ENCODE results near the gene ITGA2B.

Gene ITGA2B

DNA sequence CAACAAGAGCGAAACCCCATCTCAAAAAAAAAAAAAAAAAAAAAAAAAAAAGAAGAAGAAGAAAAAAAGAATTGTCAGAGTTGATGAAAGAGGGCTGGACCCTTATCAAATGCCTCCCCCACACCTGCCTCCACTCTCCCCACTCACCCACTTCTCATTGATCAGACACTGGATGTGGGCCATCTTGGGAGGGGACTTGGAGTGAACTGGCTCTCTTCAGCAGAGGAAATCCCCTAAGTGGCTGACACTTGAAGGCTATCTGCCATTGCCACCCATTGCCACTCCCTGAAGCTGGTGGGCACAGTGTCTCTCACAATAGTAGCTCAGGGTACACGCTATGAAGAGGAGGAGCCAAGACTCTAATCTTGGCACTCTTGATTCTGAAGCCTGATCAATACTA, 1.6 kb downstream of the ITGA2B start:
- TF ChIP-seq TOX (CRISPR knock-in tag; IDR thresholded peaks at IDR 0.05; ENCODE audit: borderline replicate concordance) (no peak), ZNF565 (CRISPR knock-in tag; conservative IDR thresholded peaks at IDR 0.05; ENCODE audit: low read depth) (no peak), ESRRG (CRISPR knock-in tag; IDR thresholded peaks at IDR 0.05) (no peak), ZC3H10 (CRISPR knock-in tag; IDR thresholded peaks at IDR 0.05) (no peak), ISL1 (CRISPR knock-in tag; IDR thresholded peaks at IDR 0.05) (no peak), ZFP3 (CRISPR knock-in tag; IDR thresholded peaks at IDR 0.05) (no peak), ARNTL (CRISPR knock-in tag; IDR thresholded peaks at IDR 0.05; ENCODE audit: borderline replicate concordance, low read depth) (no peak)
- TF ChIP-seq, protein P1, sequence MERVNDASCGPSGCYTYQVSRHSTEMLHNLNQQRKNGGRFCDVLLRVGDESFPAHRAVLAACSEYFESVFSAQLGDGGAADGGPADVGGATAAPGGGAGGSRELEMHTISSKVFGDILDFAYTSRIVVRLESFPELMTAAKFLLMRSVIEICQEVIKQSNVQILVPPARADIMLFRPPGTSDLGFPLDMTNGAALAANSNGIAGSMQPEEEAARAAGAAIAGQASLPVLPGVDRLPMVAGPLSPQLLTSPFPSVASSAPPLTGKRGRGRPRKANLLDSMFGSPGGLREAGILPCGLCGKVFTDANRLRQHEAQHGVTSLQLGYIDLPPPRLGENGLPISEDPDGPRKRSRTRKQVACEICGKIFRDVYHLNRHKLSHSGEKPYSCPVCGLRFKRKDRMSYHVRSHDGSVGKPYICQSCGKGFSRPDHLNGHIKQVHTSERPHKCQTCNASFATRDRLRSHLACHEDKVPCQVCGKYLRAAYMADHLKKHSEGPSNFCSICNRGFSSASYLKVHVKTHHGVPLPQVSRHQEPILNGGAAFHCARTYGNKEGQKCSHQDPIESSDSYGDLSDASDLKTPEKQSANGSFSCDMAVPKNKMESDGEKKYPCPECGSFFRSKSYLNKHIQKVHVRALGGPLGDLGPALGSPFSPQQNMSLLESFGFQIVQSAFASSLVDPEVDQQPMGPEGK (CRISPR knock-in tag; IDR thresholded peaks at IDR 0.05; ENCODE audit: borderline replicate concordance) = no peak

DNA sequence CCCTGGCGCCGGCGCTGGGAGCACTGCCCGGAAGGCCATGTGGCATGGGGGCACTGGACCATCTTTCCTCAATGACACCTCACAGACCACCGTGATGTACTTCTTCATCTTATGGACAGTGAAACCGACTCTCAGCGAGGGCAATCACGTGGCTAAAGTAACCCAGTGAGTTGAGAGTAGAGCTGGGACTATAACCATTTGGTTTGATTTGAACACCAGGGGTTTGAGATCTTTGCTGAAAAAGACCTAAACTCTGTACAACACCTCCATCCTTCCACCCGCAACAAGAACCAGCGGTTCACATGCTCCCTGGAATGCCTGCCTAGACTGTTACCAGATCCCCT, 3.3 kb downstream of the ITGA2B start:
- ATAC-seq = no peak
- TF ChIP-seq OSR1 (CRISPR knock-in tag; IDR thresholded peaks at IDR 0.05) = no peak
- no peak for TF ChIP-seq ZNF565 (CRISPR knock-in tag; conservative IDR thresholded peaks at IDR 0.05; ENCODE audit: low read depth)
- TF ChIP-seq PPARA (CRISPR knock-in tag; IDR thresholded peaks at IDR 0.05; ENCODE audit: borderline replicate concordance) = no peak
- TF ChIP-seq ISL1 (CRISPR knock-in tag; IDR thresholded peaks at IDR 0.05) = no peak
- no peak for TF ChIP-seq ESRRG (CRISPR knock-in tag; IDR thresholded peaks at IDR 0.05)

More for the DNA sequence above, 1.6 kb downstream of the ITGA2B start:
- no peak for ATAC-seq

DNA sequence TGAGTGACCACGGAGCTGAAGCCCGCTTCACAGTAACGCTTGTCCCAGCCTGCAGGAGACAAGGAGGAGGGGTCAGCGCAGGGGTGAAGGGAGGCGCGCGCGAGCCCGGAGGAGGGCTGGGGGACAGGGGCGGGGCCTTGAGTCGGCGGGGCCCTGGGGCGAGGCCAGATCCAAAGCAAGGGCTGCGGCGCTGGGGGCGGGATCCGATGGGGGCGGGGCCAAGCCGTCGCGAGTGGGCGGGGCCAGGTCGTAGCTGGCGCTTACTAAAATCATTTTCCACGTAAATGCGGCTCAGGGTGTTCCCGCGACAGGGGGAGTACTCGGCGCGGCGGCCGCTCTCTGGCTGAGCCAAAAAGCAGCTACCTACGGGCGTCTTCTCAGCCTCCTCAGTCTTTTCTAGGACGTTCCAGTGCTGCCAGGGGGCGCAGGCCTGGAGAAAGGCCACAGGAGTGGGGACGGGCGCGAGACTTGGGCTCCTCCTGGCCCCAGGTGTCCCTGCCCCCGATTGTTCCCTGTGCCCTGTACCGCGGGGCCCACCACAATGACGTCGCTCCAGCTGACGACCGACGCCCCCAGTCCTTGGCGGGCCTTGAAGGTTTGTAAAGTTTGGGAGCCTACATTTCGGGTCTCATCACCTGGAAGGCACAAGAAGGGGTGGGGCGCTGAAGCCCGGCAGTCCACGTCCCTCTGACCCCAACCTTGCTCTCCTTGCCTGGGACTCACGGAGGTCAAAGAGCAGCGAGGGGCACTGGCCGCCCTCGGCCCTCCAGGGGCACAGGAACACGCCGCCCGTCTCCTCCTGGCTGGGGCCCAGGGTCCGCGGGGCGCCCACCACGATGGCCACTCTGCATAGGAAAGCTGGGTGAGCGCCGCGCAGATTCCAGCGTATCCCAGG, 3.9 kb downstream of the ITGA2B start:
- peak; percentile 87 for ATAC-seq
- TF ChIP-seq, protein P2, sequence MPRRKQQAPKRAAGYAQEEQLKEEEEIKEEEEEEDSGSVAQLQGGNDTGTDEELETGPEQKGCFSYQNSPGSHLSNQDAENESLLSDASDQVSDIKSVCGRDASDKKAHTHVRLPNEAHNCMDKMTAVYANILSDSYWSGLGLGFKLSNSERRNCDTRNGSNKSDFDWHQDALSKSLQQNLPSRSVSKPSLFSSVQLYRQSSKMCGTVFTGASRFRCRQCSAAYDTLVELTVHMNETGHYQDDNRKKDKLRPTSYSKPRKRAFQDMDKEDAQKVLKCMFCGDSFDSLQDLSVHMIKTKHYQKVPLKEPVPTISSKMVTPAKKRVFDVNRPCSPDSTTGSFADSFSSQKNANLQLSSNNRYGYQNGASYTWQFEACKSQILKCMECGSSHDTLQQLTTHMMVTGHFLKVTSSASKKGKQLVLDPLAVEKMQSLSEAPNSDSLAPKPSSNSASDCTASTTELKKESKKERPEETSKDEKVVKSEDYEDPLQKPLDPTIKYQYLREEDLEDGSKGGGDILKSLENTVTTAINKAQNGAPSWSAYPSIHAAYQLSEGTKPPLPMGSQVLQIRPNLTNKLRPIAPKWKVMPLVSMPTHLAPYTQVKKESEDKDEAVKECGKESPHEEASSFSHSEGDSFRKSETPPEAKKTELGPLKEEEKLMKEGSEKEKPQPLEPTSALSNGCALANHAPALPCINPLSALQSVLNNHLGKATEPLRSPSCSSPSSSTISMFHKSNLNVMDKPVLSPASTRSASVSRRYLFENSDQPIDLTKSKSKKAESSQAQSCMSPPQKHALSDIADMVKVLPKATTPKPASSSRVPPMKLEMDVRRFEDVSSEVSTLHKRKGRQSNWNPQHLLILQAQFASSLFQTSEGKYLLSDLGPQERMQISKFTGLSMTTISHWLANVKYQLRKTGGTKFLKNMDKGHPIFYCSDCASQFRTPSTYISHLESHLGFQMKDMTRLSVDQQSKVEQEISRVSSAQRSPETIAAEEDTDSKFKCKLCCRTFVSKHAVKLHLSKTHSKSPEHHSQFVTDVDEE (CRISPR knock-in tag; IDR thresholded peaks at IDR 0.05) = no peak
- TF ChIP-seq ARNTL (CRISPR knock-in tag; IDR thresholded peaks at IDR 0.05; ENCODE audit: borderline replicate concordance, low read depth) = no peak
- TF ChIP-seq BACH2 (CRISPR knock-in tag; IDR thresholded peaks at IDR 0.05; ENCODE audit: borderline replicate concordance) = no peak
- no peak for TF ChIP-seq ZNF70 (CRISPR knock-in tag; IDR thresholded peaks at IDR 0.05)
- no peak for TF ChIP-seq ZFP30 (CRISPR knock-in tag; IDR thresholded peaks at IDR 0.05)
- no peak for TF ChIP-seq ZC3H10 (CRISPR knock-in tag; IDR thresholded peaks at IDR 0.05)
- no peak for TF ChIP-seq OSR1 (CRISPR knock-in tag; IDR thresholded peaks at IDR 0.05)
- no peak for TF ChIP-seq ZFP3 (CRISPR knock-in tag; IDR thresholded peaks at IDR 0.05)
- TF ChIP-seq, protein P1 (CRISPR knock-in tag; IDR thresholded peaks at IDR 0.05; ENCODE audit: borderline replicate concordance) = no peak
- TF ChIP-seq, protein P3, sequence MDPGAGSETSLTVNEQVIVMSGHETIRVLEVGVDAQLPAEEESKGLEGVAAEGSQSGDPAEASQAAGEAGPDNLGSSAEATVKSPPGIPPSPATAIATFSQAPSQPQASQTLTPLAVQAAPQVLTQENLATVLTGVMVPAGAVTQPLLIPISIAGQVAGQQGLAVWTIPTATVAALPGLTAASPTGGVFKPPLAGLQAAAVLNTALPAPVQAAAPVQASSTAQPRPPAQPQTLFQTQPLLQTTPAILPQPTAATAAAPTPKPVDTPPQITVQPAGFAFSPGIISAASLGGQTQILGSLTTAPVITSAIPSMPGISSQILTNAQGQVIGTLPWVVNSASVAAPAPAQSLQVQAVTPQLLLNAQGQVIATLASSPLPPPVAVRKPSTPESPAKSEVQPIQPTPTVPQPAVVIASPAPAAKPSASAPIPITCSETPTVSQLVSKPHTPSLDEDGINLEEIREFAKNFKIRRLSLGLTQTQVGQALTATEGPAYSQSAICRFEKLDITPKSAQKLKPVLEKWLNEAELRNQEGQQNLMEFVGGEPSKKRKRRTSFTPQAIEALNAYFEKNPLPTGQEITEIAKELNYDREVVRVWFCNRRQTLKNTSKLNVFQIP (CRISPR knock-in tag; IDR thresholded peaks at IDR 0.05; ENCODE audit: borderline replicate concordance, low read depth) = no peak
- no peak for TF ChIP-seq RARB (CRISPR knock-in tag; IDR thresholded peaks at IDR 0.05)
- no peak for TF ChIP-seq ZNF565 (CRISPR knock-in tag; conservative IDR thresholded peaks at IDR 0.05; ENCODE audit: low read depth)
- TF ChIP-seq ZNF8 (CRISPR knock-in tag; IDR thresholded peaks at IDR 0.05) = no peak
- TF ChIP-seq ISL1 (CRISPR knock-in tag; IDR thresholded peaks at IDR 0.05) = no peak
- no peak for TF ChIP-seq PPARA (CRISPR knock-in tag; IDR thresholded peaks at IDR 0.05; ENCODE audit: borderline replicate concordance)
- no peak for TF ChIP-seq CSDC2 (CRISPR knock-in tag; IDR thresholded peaks at IDR 0.05)

DNA sequence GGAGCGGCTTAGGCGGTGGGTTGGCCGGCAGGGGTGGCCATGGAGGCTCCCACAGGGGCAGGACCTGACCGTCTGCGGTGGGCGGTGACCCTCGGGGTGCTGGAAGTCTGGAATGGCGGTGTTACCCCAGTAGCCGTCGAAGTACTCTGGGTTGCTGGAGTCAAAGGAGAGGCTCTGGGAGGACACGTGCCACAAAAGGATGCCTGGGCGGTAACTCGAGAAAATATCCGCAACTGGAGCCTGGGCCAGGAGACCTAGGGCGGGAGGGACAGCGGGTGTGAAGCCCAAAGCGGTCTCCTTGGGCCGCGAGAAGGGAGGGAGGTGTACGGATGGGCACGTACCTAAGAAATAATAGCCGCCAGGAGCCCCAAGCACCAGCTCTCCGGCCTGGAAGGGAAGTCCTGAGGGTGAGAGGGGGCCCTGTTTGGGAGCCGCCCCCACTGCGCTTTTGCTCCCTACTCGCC, 4.6 kb downstream of the ITGA2B start:
- ATAC-seq = no peak
- no peak for TF ChIP-seq ZNF70 (CRISPR knock-in tag; IDR thresholded peaks at IDR 0.05)
- TF ChIP-seq, protein P4, sequence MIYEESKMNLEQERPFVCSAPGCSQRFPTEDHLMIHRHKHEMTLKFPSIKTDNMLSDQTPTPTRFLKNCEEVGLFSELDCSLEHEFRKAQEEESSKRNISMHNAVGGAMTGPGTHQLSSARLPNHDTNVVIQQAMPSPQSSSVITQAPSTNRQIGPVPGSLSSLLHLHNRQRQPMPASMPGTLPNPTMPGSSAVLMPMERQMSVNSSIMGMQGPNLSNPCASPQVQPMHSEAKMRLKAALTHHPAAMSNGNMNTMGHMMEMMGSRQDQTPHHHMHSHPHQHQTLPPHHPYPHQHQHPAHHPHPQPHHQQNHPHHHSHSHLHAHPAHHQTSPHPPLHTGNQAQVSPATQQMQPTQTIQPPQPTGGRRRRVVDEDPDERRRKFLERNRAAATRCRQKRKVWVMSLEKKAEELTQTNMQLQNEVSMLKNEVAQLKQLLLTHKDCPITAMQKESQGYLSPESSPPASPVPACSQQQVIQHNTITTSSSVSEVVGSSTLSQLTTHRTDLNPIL (CRISPR knock-in tag; IDR thresholded peaks at IDR 0.05; ENCODE audit: low read depth) = no peak
- TF ChIP-seq, protein P3 (CRISPR knock-in tag; IDR thresholded peaks at IDR 0.05; ENCODE audit: borderline replicate concordance, low read depth) = no peak
- no peak for TF ChIP-seq ZNF565 (CRISPR knock-in tag; conservative IDR thresholded peaks at IDR 0.05; ENCODE audit: low read depth)
- no peak for TF ChIP-seq PPARA (CRISPR knock-in tag; IDR thresholded peaks at IDR 0.05; ENCODE audit: borderline replicate concordance)
- TF ChIP-seq RARB (CRISPR knock-in tag; IDR thresholded peaks at IDR 0.05) = no peak
- TF ChIP-seq ISL1 (CRISPR knock-in tag; IDR thresholded peaks at IDR 0.05) = no peak

Measured in SK-N-SH treated with all-trans-retinoic acid at 6 μM for 48 hours (cell line).